ENCODE results near the gene DDX25. TPM values are rescaled to one million over a fixed set of nuclear protein-coding genes. Genes with fewer than 3 reads are reported as not detected.
A peak's percentile ranks its signal among the peaks of the same experiment; 100 is the strongest.

The DDX25 gene
- total and polyA plus RNA-seq, 5 donors from 2014 or later, result not detected

DNA sequence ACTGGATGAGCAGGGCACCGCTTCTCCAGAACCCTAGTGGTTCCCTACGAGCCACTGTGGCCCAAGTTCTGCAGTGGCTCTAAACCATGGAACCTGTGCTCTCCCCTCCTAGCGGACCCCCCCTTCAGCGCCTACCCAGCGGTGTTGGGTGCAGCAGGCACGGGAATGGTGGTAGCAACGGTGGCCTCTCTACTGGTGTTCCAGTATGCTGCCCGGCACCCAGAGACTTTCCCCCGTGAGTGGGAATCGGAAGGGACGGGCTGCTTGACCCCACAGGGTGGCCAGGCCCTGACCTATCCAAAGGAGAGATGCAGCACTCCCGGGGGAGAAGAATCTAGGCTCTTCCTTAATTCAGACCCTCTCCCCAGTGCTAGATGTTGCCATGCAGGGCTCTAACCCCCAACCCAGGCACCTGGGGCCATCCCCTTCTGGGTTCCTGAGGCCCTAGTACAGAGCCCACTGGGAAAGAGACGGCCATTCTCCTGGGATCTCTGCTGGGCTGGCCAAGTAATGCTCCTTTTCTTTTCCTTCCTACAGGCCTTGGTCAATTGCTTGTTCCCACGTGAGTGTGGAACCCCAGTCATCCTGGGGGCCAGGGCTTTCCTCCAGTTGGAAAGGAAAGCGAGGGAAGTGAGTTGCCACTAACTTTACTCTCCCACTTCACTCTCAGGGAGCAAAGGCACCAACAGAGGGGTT lies 50.8 kb downstream of the DDX25 start:
- Histone ChIP-seq H3K27me3 (ENCODE audit: control insufficient read depth, insufficient read depth, low read length) (no peaks in the 10 kb centered on the region), H3K9me3 (ENCODE audit: control insufficient read depth in 2 of 2, low read length in 2 of 2) (no peaks in the 10 kb centered on the region), H3K27ac (ENCODE audit: insufficient read depth, low read length, poor library complexity, severe bottlenecking) (no peak overlapping the region), H3K36me3 (ENCODE audit: control insufficient read depth, insufficient read depth, low read length) (no peaks in the 10 kb centered on the region), H3K4me1 (ENCODE audit: control insufficient read depth, insufficient read depth, low read length, poor library complexity, severe bottlenecking) (no peaks in the 10 kb centered on the region), H3K4me3 (ENCODE audit: low read depth, low read length) (no peak overlapping the region)
- Mint-ChIP-seq H3K36me3 (no peaks in the 10 kb centered on the region), H3K9me3 (no peaks in the 10 kb centered on the region), H3K27me3 (no peaks in the 10 kb centered on the region), H3K4me3 (no peak overlapping the region), H3K4me1 (peaks cover 0 to 6% (median 2%) of the 10 kb centered on the region in 4 donors), H3K27ac (no peak overlapping the region)
- no peak for ATAC-seq (ENCODE audit: low read depth in 2 of 2)
- DNase-seq, result no peak

DNA sequence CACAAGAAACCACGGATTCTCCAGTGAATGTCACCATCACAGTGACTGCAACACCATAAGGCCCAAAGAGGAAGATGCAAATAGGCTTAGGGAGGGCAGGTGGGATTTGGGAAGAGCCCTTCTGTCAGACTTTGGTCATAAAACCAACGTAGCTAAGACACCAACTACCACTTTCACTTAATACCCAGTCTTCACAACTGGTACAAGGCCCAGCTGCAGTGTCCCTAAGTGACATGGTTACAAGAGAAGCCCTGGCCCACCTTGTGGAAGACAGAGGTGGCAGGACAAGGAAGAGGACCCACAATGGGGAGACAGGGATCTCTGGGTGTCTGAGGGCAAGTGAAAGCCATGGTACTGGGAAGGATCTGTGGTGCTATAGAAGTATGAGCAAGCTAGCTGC lies 51.5 kb downstream of the DDX25 start:
- Mint-ChIP-seq H3K36me3 (no peaks in the 10 kb centered on the region), H3K4me1 (peaks cover 0 to 6% (median 2%) of the 10 kb centered on the region in 4 donors), H3K27me3 (no peaks in the 10 kb centered on the region), H3K27ac (no peak overlapping the region), H3K4me3 (no peak overlapping the region), H3K9me3 (no peaks in the 10 kb centered on the region)
- no peak overlapping the region for H3K4me3 ChIP-seq (ENCODE audit: low read depth, low read length)
- H3K27ac ChIP-seq (ENCODE audit: insufficient read depth, low read length, poor library complexity, severe bottlenecking), result no peak overlapping the region
- DNase-seq, result no peak
- no peaks in the 10 kb centered on the region for H3K4me1 ChIP-seq (ENCODE audit: control insufficient read depth, insufficient read depth, low read length, poor library complexity, severe bottlenecking)
- no peaks in the 10 kb centered on the region for H3K9me3 ChIP-seq (ENCODE audit: control insufficient read depth in 2 of 2, low read length in 2 of 2)
- H3K36me3 ChIP-seq (ENCODE audit: control insufficient read depth, insufficient read depth, low read length), result no peaks in the 10 kb centered on the region
- H3K27me3 ChIP-seq (ENCODE audit: control insufficient read depth, insufficient read depth, low read length), result no peaks in the 10 kb centered on the region
- no peak for ATAC-seq (ENCODE audit: low read depth in 2 of 2)

- Mint-ChIP-seq H3K4me1 (peaks cover 0 to 6% (median 2%) of the 10 kb centered on the region in 4 donors), H3K27ac (no peak overlapping the region), H3K36me3 (no peaks in the 10 kb centered on the region), H3K4me3 (no peak overlapping the region), H3K27me3 (no peaks in the 10 kb centered on the region), H3K9me3 (no peaks in the 10 kb centered on the region)
- Histone ChIP-seq H3K9me3 (ENCODE audit: control insufficient read depth in 2 of 2, low read length in 2 of 2) (no peaks in the 10 kb centered on the region), H3K27ac (ENCODE audit: insufficient read depth, low read length, poor library complexity, severe bottlenecking) (no peak overlapping the region), H3K4me3 (ENCODE audit: low read depth, low read length) (no peak overlapping the region), H3K36me3 (ENCODE audit: control insufficient read depth, insufficient read depth, low read length) (no peaks in the 10 kb centered on the region), H3K27me3 (ENCODE audit: control insufficient read depth, insufficient read depth, low read length) (no peaks in the 10 kb centered on the region), H3K4me1 (ENCODE audit: control insufficient read depth, insufficient read depth, low read length, poor library complexity, severe bottlenecking) (no peaks in the 10 kb centered on the region)
- DNase-seq (no peak), ATAC-seq (ENCODE audit: low read depth in 2 of 2) (no peak)
These were observed 52.3 kb downstream of the DDX25 start for GRCh38 chr11:125956391-125957134.

- H3K9me3 Mint-ChIP-seq, result peaks cover 0 to 7% (median 0%) of the 10 kb centered on the region in 7 donors
- Histone ChIP-seq H3K9me3 (ENCODE audit: control insufficient read depth in 2 of 2, low read length in 2 of 2) (peaks cover 0 to 6% of the 10 kb centered on the region in 2 experiments), H3K27me3 (ENCODE audit: control insufficient read depth, insufficient read depth, low read length) (no peaks in the 10 kb centered on the region), H3K27ac (ENCODE audit: insufficient read depth, low read length, poor library complexity, severe bottlenecking) (no peak overlapping the region), H3K36me3 (ENCODE audit: control insufficient read depth, insufficient read depth, low read length) (no peaks in the 10 kb centered on the region), H3K4me1 (ENCODE audit: control insufficient read depth, insufficient read depth, low read length, poor library complexity, severe bottlenecking) (no peaks in the 10 kb centered on the region), H3K4me3 (ENCODE audit: low read depth, low read length) (no peak overlapping the region)
- H3K4me1 Mint-ChIP-seq, result peaks cover 0 to 6% (median 2%) of the 10 kb centered on the region in 4 donors
- H3K27me3 Mint-ChIP-seq, result peaks cover 6% of the 10 kb centered on the region
- ATAC-seq (ENCODE audit: low read depth in 2 of 2) (no peak), DNase-seq (no peak)
- H3K4me3 Mint-ChIP-seq, result no peak overlapping the region
- peak overlapping the region in 1 of 3 donors; percentile 94 for H3K27ac Mint-ChIP-seq
- no peaks in the 10 kb centered on the region for H3K36me3 Mint-ChIP-seq
These were observed 53.5 kb downstream of the DDX25 start for GRCh38 chr11:125957618-125958332.

GRCh38 chr11:125958872-125959400 lies 54.6 kb downstream of the DDX25 start:
- H3K36me3 Mint-ChIP-seq, result no peaks in the 10 kb centered on the region
- H3K9me3 Mint-ChIP-seq, result peaks cover 0 to 12% (median 0%) of the 10 kb centered on the region in 7 donors
- H3K4me1 ChIP-seq (ENCODE audit: control insufficient read depth, insufficient read depth, low read length, poor library complexity, severe bottlenecking), result no peaks in the 10 kb centered on the region
- no peak overlapping the region for H3K4me3 ChIP-seq (ENCODE audit: low read depth, low read length)
- H3K9me3 ChIP-seq (ENCODE audit: control insufficient read depth in 2 of 2, low read length in 2 of 2), result peaks cover 0 to 7% of the 10 kb centered on the region in 2 experiments
- DNase-seq (no peak), ATAC-seq (ENCODE audit: low read depth in 2 of 2) (no peak)
- H3K27ac Mint-ChIP-seq, result no peak overlapping the region
- peaks cover 0 to 6% (median 2%) of the 10 kb centered on the region in 4 donors for H3K4me1 Mint-ChIP-seq
- no peaks in the 10 kb centered on the region for H3K27me3 ChIP-seq (ENCODE audit: control insufficient read depth, insufficient read depth, low read length)
- peaks cover 6% of the 10 kb centered on the region for H3K27me3 Mint-ChIP-seq
- no peaks in the 10 kb centered on the region for H3K36me3 ChIP-seq (ENCODE audit: control insufficient read depth, insufficient read depth, low read length)
- no peak overlapping the region for H3K27ac ChIP-seq (ENCODE audit: insufficient read depth, low read length, poor library complexity, severe bottlenecking)
- H3K4me3 Mint-ChIP-seq, result no peak overlapping the region

DNA sequence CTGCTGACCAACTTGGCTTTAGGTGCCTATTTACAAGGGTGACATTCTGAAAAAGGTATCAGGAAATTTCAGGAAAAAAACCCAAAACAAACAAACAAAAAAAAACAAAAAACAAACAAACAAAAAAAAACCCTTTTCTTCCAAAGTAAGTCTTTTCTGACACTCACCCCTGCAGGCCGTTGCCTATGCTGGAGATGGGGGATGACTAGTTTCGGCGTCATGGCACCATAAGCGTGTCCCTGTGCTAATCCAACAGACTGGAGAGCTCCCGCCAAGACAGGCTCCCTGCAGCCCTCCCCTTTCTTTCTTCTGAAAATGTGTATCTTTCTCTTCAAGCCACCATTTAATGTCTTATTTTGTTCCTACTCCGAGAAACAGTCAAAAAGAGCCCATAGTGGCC lies 55.2 kb downstream of the DDX25 start:
- H3K36me3 Mint-ChIP-seq, result no peaks in the 10 kb centered on the region
- Histone ChIP-seq H3K27me3 (ENCODE audit: control insufficient read depth, insufficient read depth, low read length) (no peaks in the 10 kb centered on the region), H3K4me3 (ENCODE audit: low read depth, low read length) (no peak overlapping the region), H3K4me1 (ENCODE audit: control insufficient read depth, insufficient read depth, low read length, poor library complexity, severe bottlenecking) (no peaks in the 10 kb centered on the region), H3K27ac (ENCODE audit: insufficient read depth, low read length, poor library complexity, severe bottlenecking) (no peak overlapping the region), H3K36me3 (ENCODE audit: control insufficient read depth, insufficient read depth, low read length) (no peaks in the 10 kb centered on the region), H3K9me3 (ENCODE audit: control insufficient read depth in 2 of 2, low read length in 2 of 2) (peaks cover 0 to 7% of the 10 kb centered on the region in 2 experiments)
- no peak overlapping the region for H3K4me3 Mint-ChIP-seq
- peaks cover 0 to 12% (median 0%) of the 10 kb centered on the region in 7 donors for H3K9me3 Mint-ChIP-seq
- peaks cover 0 to 6% (median 2%) of the 10 kb centered on the region in 4 donors for H3K4me1 Mint-ChIP-seq
- DNase-seq, result no peak
- ATAC-seq (ENCODE audit: low read depth in 2 of 2), result no peak
- no peak overlapping the region for H3K27ac Mint-ChIP-seq
- H3K27me3 Mint-ChIP-seq, result peaks cover 6% of the 10 kb centered on the region

DNA sequence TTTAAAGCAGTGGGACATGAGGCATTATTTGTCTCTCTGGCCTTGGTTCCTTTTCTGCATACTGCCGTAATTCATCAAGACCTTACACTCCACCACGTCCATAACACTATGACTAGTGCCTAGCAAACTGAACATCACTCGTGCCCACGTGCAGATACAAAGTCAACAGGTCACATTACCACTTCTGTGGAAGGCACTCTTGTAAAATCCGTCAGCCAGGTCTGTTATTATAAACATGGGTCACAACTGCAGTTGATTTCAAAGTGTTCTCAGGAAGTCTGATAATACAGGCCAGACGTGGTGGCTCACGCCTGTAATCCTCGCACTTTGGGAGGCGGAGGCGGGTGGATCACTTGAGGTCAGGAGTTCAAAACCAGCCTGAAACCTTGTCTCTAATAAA lies 55.6 kb downstream of the DDX25 start:
- peaks cover 0 to 12% (median 0%) of the 10 kb centered on the region in 7 donors for H3K9me3 Mint-ChIP-seq
- H3K4me3 Mint-ChIP-seq, result no peak overlapping the region
- no peak overlapping the region for H3K27ac Mint-ChIP-seq
- no peaks in the 10 kb centered on the region for H3K36me3 ChIP-seq (ENCODE audit: control insufficient read depth, insufficient read depth, low read length)
- H3K27me3 Mint-ChIP-seq, result peaks cover 6% of the 10 kb centered on the region
- ATAC-seq (ENCODE audit: low read depth in 2 of 2) (no peak), DNase-seq (no peak)
- no peaks in the 10 kb centered on the region for H3K27me3 ChIP-seq (ENCODE audit: control insufficient read depth, insufficient read depth, low read length)
- H3K9me3 ChIP-seq (ENCODE audit: control insufficient read depth in 2 of 2, low read length in 2 of 2), result peaks cover 0 to 7% of the 10 kb centered on the region in 2 experiments
- H3K27ac ChIP-seq (ENCODE audit: insufficient read depth, low read length, poor library complexity, severe bottlenecking), result no peak overlapping the region
- H3K36me3 Mint-ChIP-seq, result no peaks in the 10 kb centered on the region
- H3K4me3 ChIP-seq (ENCODE audit: low read depth, low read length), result no peak overlapping the region
- H3K4me1 Mint-ChIP-seq, result peaks cover 0 to 6% (median 2%) of the 10 kb centered on the region in 4 donors
- H3K4me1 ChIP-seq (ENCODE audit: control insufficient read depth, insufficient read depth, low read length, poor library complexity, severe bottlenecking), result no peaks in the 10 kb centered on the region

Data from CD4-positive, CD25-positive, alpha-beta regulatory T cell (primary cell).